Calu3 (cell line): ENCODE measurements around the gene RASA4. TPM values are rescaled to one million over a fixed set of nuclear protein-coding genes. Genes with fewer than 3 reads are reported as not detected.

Experiments
- total RNA-seq: library from RNA; stranded (reverse); gene quantifications from 2 replicates; pipeline ENCODE4 v1.2.3, GENCODE V29; 2022

RASA4 gene
- total RNA-seq, 1 experiment from 2014 or later, result 8.6 TPM

Other genes starting within 250 kb of the RASA4 start
- 19.4 and 20.2 TPM in 2 replicates for gene PRKRIP1, start 220.4 kb downstream of the RASA4 start, total RNA-seq
- 11.3 and 11.4 TPM in 2 replicates for gene ORAI2, start 183.2 kb downstream of the RASA4 start, total RNA-seq
- 5.4 and 6.5 TPM in 2 replicates for gene ALKBH4, start 151.9 kb downstream of the RASA4 start, total RNA-seq
- 17.6 and 18.0 TPM in 2 replicates for gene LRWD1, start 151.8 kb downstream of the RASA4 start, total RNA-seq
- 29.4 and 30.6 TPM in 2 replicates for gene POLR2J, start 137.8 kb downstream of the RASA4 start, total RNA-seq
- 0.69 and 0.76 TPM in 2 replicates for gene RASA4B, start 99.0 kb downstream of the RASA4 start, total RNA-seq
- gene UPK3BL2, start 73.1 kb downstream of the RASA4 start, total RNA-seq, result 17.4 and 18.3 TPM in 2 replicates
- not detected in 2 replicates for gene SPDYE2, start 65.5 kb downstream of the RASA4 start, total RNA-seq
- 48.3 and 56.6 TPM in 2 replicates for gene POLR2J3, start 44.2 kb downstream of the RASA4 start, total RNA-seq
- gene UPK3BL1, start 26.0 kb upstream of the RASA4 start, total RNA-seq, result 22.0 and 22.5 TPM in 2 replicates
- gene SPDYE2B, start 33.6 kb upstream of the RASA4 start, total RNA-seq, result not detected in 2 replicates
- gene POLR2J2, start 54.9 kb upstream of the RASA4 start, total RNA-seq, result 13.9 and 16.6 TPM in 2 replicates
- gene FAM185A, start 132.2 kb upstream of the RASA4 start, total RNA-seq, result 9.1 and 9.9 TPM in 2 replicates